Left ventricle myocardium inferior (tissue), 1 donor: ENCODE measurements around the gene SNAP29. TPM values are rescaled to one million over a fixed set of nuclear protein-coding genes. Genes with fewer than 3 reads are reported as not detected.

ENCODE experiments used
- DNase-seq: peaks from one replicate; pipeline ENCODE4 v3.0.0-alpha.2; 2020
- H3K27ac ChIP-seq: fragments of 200-600 bp; replicated peaks from 2 replicates; pipeline ENCODE4 v1.8.0; 2021
- H3K27me3 ChIP-seq: fragments of 200-600 bp; 2 replicates; pipeline ENCODE4 v1.8.0; 2021; ENCODE audit warnings: low read depth
- H3K36me3 ChIP-seq: fragments of 200-600 bp; 2 replicates; pipeline ENCODE4 v1.8.0; 2021
- H3K4me1 ChIP-seq: fragments of 200-600 bp; 2 replicates; pipeline ENCODE4 v1.8.0; 2021
- H3K4me3 ChIP-seq: fragments of 200-600 bp; 2 replicates; pipeline ENCODE4 v1.8.0; 2021; ENCODE audit warnings: mild to moderate bottlenecking, moderate library complexity
- H3K9me3 ChIP-seq: fragments of 200-600 bp; replicated peaks from 2 replicates; pipeline ENCODE4 v1.8.0; 2021
- intact Hi-C: fragments of 100-400 bp; cut with micrococcal nuclease; formaldehyde crosslinking; loops from one replicate; pipeline ENCODE4 v1.11.0; 2022
- total RNA-seq: library from RNA; stranded (reverse); fragmentation: NEBNext Ultra II Directional; extraction: Animal tissue kit (Norgen Biotek cat#: 25700); gene quantifications from one replicate; pipeline ENCODE4 v1.2.1, GENCODE V29; 2021
- TF ChIP-seq, protein P1 (sequence below): fragments of 200-600 bp; IDR thresholded peaks from 2 replicates; pipeline ENCODE4 v1.8.0; 2021; ENCODE audit warnings: antibody characterized with exemption, mild to moderate bottlenecking, borderline replicate concordance
- donor health status: DM: no; HTN: yes; CAD: no; lungs with severe emphysema.

SNAP29 gene
- total RNA-seq, 1 donor from 2014 or later: 25.8 TPM

DNA sequence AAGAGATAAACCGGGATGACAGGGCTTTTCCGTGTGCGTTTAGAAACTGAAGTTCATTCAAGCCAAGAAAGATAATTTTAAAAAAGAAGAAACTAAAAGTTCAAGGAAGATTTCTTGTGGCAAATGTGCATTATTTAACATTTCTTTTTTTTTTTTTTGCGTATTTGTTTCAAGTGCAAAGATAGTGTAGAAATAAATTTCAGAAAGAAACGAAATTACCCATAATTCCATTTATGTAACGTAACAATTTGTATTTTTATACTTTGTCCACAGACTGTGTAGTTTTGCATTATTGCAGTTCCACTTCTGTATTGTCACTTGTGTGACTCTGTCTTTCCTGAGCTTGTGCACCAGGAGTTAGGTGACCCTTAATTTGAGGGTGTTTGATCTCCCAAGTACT, 24.0 kb downstream of the SNAP29 start:
- H3K27ac ChIP-seq: no peak overlapping the region
- no peaks in the 10 kb centered on the region for H3K27me3 ChIP-seq
- intact Hi-C loops: no loop called here
- DNase-seq: no peak
- H3K36me3 ChIP-seq: peaks cover 67% of the 10 kb centered on the region
- no peaks in the 10 kb centered on the region for H3K9me3 ChIP-seq
- TF ChIP-seq, protein P1, sequence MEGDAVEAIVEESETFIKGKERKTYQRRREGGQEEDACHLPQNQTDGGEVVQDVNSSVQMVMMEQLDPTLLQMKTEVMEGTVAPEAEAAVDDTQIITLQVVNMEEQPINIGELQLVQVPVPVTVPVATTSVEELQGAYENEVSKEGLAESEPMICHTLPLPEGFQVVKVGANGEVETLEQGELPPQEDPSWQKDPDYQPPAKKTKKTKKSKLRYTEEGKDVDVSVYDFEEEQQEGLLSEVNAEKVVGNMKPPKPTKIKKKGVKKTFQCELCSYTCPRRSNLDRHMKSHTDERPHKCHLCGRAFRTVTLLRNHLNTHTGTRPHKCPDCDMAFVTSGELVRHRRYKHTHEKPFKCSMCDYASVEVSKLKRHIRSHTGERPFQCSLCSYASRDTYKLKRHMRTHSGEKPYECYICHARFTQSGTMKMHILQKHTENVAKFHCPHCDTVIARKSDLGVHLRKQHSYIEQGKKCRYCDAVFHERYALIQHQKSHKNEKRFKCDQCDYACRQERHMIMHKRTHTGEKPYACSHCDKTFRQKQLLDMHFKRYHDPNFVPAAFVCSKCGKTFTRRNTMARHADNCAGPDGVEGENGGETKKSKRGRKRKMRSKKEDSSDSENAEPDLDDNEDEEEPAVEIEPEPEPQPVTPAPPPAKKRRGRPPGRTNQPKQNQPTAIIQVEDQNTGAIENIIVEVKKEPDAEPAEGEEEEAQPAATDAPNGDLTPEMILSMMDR: no peak
- no peak overlapping the region for H3K4me3 ChIP-seq
- peaks cover 23% of the 10 kb centered on the region for H3K4me1 ChIP-seq

DNA sequence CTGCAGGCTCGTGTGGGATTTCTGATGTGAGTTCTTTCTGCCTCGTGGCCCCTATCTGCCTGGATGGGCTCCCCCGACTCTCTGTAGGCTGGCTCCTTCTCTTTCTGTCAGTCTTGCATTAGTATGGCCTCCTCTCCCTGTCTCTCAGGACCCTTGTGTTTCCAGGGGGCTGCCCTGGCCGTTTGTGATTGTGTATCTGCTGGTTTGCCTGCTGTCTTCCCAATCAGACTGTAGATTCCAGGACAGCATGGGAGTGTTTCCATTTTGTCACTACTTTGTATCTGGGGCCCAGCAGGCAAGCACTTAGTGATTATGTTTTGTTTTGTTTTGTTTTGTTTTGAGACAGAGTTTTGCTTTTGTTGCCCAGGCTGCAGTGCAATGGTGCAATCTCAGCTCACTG, 25.6 kb downstream of the SNAP29 start:
- intact Hi-C loops: no loop called here
- H3K9me3 ChIP-seq: no peaks in the 10 kb centered on the region
- no peak for DNase-seq
- no peaks in the 10 kb centered on the region for H3K27me3 ChIP-seq
- H3K4me1 ChIP-seq: peaks cover 27% of the 10 kb centered on the region
- no peak overlapping the region for H3K27ac ChIP-seq
- TF ChIP-seq, protein P1: no peak
- peaks cover 78% of the 10 kb centered on the region for H3K36me3 ChIP-seq
- H3K4me3 ChIP-seq: no peak overlapping the region

DNA sequence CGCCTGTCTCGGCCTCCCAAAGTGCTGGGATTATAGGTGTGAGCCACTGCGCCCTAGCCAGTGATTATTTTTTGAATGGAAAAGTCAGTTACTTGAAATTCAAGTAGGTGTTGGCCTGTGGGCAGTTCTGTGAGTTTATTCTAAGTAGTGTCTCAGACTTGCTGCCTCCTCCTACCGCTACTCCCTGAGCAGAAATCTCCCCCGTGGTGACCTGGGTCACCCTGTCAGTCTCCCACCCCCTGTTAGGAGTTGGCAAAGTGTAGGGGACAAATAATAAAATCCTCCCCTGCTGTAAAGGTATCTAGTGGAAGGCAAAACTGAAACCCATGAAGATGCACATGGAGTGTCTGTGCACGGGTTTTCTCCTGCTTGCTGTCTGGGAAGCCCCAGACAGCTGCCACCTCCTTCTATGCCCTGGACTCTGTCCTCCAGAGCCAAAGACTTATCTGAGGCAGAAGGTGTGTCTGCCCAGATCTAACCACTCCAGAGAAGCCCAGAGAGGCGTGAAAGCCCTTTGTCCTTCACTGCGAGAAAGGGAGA, 26.3 kb downstream of the SNAP29 start:
- peaks cover 84% of the 10 kb centered on the region for H3K36me3 ChIP-seq
- peak overlapping the region; percentile 79 for H3K27ac ChIP-seq
- TF ChIP-seq, protein P1: no peak
- no peaks in the 10 kb centered on the region for H3K9me3 ChIP-seq
- peaks cover 30% of the 10 kb centered on the region for H3K4me1 ChIP-seq
- no peak overlapping the region for H3K4me3 ChIP-seq
- no peaks in the 10 kb centered on the region for H3K27me3 ChIP-seq
- DNase-seq: no peak
- intact Hi-C loops: no loop called here

DNA sequence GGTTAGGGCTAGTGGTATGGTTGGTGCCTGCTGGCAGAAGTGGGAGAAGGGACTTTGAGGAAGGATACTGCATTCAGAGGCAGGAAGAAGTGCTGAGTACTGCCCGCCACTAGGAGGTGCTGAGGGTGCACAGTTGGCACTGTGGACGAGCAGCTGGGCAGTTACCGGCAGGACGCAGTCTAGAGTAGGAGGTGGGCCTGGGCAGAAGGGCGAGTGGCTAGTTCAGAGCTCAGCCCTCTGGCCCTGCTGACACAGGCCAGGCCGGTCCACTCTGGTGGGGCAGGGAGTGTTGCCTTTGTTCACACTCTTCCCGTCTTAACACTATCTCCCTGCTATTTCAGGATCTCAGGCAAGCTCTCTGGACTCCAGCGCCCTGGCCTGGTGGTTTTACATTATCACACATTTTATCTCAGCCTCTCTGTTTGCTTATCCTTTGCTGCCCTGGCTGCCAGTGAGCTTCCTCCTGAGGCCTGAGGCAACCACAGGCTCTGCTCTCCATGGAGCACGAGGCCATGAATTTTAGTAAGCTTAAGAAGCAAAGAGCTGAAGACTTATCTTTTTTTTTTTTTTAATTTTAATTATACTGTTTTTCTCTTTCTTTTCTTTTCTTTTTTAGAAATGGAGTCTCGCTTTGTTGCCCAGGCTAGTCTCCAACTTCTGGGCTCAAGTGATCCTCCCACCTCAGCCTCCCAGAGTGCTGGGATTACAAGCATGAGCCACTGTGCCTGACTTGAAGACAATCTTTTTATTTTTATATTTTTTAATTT, 26.9 kb downstream of the SNAP29 start:
- TF ChIP-seq, protein P1: peak; percentile 80
- no peak overlapping the region for H3K4me3 ChIP-seq
- peaks cover 83% of the 10 kb centered on the region for H3K36me3 ChIP-seq
- H3K27me3 ChIP-seq: no peaks in the 10 kb centered on the region
- peak; percentile 75 for DNase-seq
- peaks cover 30% of the 10 kb centered on the region for H3K4me1 ChIP-seq
- peak overlapping the region; percentile 79 for H3K27ac ChIP-seq
- intact Hi-C loops: no loop called here
- H3K9me3 ChIP-seq: no peaks in the 10 kb centered on the region

DNA sequence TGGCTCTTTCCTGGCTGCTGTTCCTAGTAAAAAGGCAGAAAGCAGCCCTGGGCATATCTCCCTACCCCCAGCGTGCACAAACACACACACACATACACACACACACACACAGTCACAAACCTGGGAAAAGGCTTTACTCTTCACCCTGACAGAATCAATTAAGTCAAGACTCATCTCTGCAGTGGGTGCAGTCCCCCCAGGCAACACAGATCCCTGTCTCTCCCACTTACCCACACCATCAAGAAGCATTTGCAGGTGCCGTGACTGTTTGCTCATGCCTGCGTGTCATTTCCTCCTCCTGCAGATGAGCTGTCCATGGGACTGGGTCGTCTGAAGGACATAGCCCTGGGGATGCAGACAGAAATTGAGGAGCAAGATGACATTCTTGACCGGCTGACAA, 28.6 kb downstream of the SNAP29 start:
- Histone ChIP-seq H3K36me3 (peaks cover 67% of the 10 kb centered on the region), H3K27ac (no peak overlapping the region), H3K4me3 (no peak overlapping the region), H3K9me3 (no peaks in the 10 kb centered on the region), H3K4me1 (peaks cover 30% of the 10 kb centered on the region), H3K27me3 (no peaks in the 10 kb centered on the region)
- intact Hi-C loops: no loop called here
- TF ChIP-seq, protein P1: no peak
- DNase-seq: no peak
